Measurements from ENCODE around the gene MAML2. TPM values are rescaled to one million over a fixed set of nuclear protein-coding genes. Genes with fewer than 3 reads are reported as not detected.

MAML2 gene
- total and polyA plus RNA-seq, 8 donors, result 1.3 to 22.8 (median 12.1) TPM

DNA sequence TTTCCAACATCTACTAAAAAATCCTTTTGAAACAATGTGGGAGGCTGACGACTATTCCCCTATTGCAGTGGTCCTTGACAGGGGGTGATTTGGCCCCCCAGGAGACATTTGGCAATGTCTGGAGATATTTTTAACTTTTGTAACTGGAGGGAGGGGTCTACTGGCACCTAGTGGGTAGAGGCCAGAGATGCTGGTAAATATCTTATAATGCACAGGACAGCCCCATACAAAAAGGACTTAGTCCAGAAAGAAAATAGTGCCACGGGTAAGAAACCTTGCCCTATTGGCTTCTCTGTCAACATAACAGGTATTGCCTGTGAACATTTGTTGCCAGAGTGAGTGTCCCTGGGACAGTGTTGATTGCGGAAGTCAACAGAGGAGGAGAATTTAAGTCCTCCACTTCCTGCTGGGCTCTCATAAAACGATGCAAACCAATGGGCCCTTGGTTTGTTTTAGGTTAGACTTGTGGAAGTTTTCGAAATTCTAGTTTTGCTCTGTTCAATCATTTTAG is 101.6 kb downstream of the MAML2 start:
- Histone ChIP-seq H3K36me3 (no peaks in the 10 kb centered on the region), H3K27me3 (no peaks in the 10 kb centered on the region), H3K27ac (peak overlapping the region in 4 of 5 donors; percentile 9 to 96 (median 89)), H3K4me1 (peaks cover 23 to 62% (median 43%) of the 10 kb centered on the region in 4 donors), H3K9me3 (no peaks in the 10 kb centered on the region), H3K4me3 (no peak overlapping the region)
- intact Hi-C loops (cut with DNase I; ENCODE audit: low total_unique reads), result no loop called here
- WGBS, 5 donors, result 60 to 74% (median 67%) methylated on average over 5 of the region's 5 CpGs
- TF ChIP-seq CTCF (IDR thresholded peaks at IDR 0.05) (no peak), POLR2AphosphoS5 (IDR thresholded peaks at IDR 0.05) (peak in 1 of 3 donors; percentile 17)
- peak in 1 of 2 donors; percentile 60 for DNase-seq

DNA sequence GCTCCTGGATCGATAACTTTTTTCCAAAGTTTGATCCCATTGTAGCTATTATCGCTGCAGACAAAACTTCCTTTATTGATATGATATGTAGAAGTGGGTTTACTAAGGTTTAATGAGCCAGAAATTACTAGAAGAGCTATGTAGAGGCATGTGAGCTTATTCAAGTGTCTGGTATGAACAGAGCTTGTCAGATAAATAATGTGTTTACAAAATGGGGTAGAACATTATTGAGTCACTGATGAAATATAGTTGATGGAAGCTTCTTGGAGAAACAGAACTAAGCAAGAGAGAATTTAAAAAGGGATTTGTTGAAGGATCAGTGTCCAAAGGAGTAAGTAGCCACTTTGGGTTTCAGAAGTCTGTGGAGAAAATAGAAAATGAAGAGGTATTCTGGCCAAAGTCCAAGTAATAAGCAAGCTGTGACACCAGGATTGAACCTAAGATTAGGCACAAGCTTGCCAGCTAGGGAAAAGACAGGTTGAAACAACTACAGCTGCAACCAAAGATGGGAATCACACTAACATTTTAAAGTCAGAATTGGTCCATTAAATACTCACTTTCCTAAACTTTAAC is 104.3 kb downstream of the MAML2 start:
- intact Hi-C loops (cut with DNase I; ENCODE audit: low total_unique reads), result no loop called here
- Histone ChIP-seq H3K4me1 (peaks cover 23 to 53% (median 40%) of the 10 kb centered on the region in 4 donors), H3K27me3 (no peaks in the 10 kb centered on the region), H3K27ac (peak overlapping the region in 4 of 5 donors; percentile 38 to 64 (median 49)), H3K9me3 (no peaks in the 10 kb centered on the region), H3K4me3 (no peak overlapping the region), H3K36me3 (no peaks in the 10 kb centered on the region)
- TF ChIP-seq CTCF (IDR thresholded peaks at IDR 0.05) (no peak), POLR2AphosphoS5 (IDR thresholded peaks at IDR 0.05) (peak in 1 of 3 donors; percentile 58), EP300 (IDR thresholded peaks at IDR 0.05) (no peak)
- DNase-seq, result no peak
- 24 to 54% (median 35%) methylated on average over 2 of the region's 2 CpGs for WGBS, 5 donors

DNA sequence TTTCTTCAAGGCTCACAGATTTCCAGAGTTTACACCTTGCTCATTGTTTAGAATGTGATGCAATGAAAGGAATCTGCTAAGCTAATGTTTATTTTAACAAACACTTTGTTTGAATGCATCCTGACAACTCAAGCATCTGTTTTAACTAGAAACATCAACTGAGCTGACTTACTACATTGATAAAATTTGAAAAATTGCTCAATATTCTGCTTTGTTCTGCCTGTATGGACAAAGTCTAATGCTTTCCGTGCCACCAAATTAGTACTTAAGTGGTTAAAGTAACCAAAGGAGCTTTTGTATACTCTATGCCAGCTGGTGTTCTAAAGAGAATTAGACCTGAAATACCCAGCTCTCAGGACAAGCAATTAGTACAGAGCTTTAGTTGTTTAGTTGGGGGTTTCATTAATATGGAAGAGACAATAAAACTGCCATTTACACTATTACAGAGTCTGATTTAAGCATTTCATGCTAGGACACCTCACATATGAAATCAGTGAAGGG is 105.2 kb downstream of the MAML2 start:
- Histone ChIP-seq H3K4me1 (peaks cover 21 to 48% (median 37%) of the 10 kb centered on the region in 4 donors), H3K27ac (peak overlapping the region in 4 of 5 donors; percentile 13 to 64 (median 49)), H3K9me3 (no peaks in the 10 kb centered on the region), H3K36me3 (no peaks in the 10 kb centered on the region), H3K4me3 (no peak overlapping the region), H3K27me3 (no peaks in the 10 kb centered on the region)
- DNase-seq, result no peak
- 30 to 52% (median 30%) methylated on average over 1 of the region's 1 CpG for WGBS, 5 donors
- TF ChIP-seq EP300 (IDR thresholded peaks at IDR 0.05) (no peak), POLR2AphosphoS5 (IDR thresholded peaks at IDR 0.05) (no peak), CTCF (IDR thresholded peaks at IDR 0.05) (no peak), POLR2A (IDR thresholded peaks at IDR 0.05) (no peak)
- intact Hi-C loops (cut with DNase I; ENCODE audit: low total_unique reads), result no loop called here

DNA sequence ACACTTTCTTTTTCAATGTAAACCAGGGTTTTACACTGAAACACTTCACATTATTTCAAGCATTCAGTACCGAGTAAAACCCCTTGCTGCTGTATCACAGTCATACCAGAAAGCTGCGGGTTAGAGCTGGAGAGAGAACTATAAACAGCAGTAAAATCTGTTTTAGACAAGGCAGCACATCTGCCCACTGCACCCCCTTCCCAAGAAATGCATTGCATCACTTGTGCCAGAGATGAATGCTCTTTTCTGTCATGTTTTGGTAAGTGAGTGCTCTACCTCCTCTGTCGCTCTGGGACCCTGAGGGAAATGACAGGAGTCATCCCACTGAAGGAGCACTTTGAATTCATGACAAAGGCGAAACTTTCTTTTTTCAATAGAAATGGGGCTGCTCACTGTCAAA is 107.2 kb downstream of the MAML2 start:
- peaks cover 13 to 30% (median 23%) of the 10 kb centered on the region in 4 donors for H3K4me1 ChIP-seq
- no peak overlapping the region for H3K4me3 ChIP-seq
- 73 to 77% (median 76%) methylated on average over 4 of the region's 4 CpGs for WGBS, 5 donors
- no peak for TF ChIP-seq POLR2AphosphoS5 (IDR thresholded peaks at IDR 0.05)
- TF ChIP-seq POLR2A (IDR thresholded peaks at IDR 0.05), result no peak
- TF ChIP-seq CTCF (IDR thresholded peaks at IDR 0.05), result no peak
- no peak for TF ChIP-seq EP300 (IDR thresholded peaks at IDR 0.05)
- no peaks in the 10 kb centered on the region for H3K36me3 ChIP-seq
- intact Hi-C loops (cut with DNase I; ENCODE audit: low total_unique reads), result no loop called here
- H3K9me3 ChIP-seq, result no peaks in the 10 kb centered on the region
- DNase-seq, result no peak
- H3K27ac ChIP-seq, result peak overlapping the region in 1 of 5 donors; percentile 64
- no peaks in the 10 kb centered on the region for H3K27me3 ChIP-seq

Data from stomach (tissue), 9 donors.